NCI-H2107 treated with DMSO at 0.1 percent for 48 hours (cell line): ENCODE measurements around the gene FANCF.
A peak's percentile ranks its signal among the peaks of the same experiment; 100 is the strongest.
"Not testable (repeated sequence)": the region's sequence is repeated elsewhere in the genome, so short reads cannot be mapped to it uniquely, and the experiment has no call there.

Source experiments
- DNase-seq: peaks from one replicate; lab custom pipeline; 2025; ENCODE audit not compliant: unreplicated experiment; lab: John Stamatoyannopoulos, UW

FANCF gene

GRCh38 chr11:22625448-22626287 lies at the start of gene FANCF:
TSS of gene FANCF (minus strand) at chr11:22625823. CDS start at chr11:22625810, 13 bp downstream.
- DNase-seq, result peak; percentile 97

GRCh38 chr11:22674470-22675439 lies 49.1 kb upstream of the FANCF start:
- DNase-seq, result peak; percentile 36

GRCh38 chr11:22671751-22672150 lies 46.1 kb upstream of the FANCF start:
- no peak for DNase-seq

GRCh38 chr11:22670830-22671229 lies 45.2 kb upstream of the FANCF start:
- peak; percentile 37 for DNase-seq

- DNase-seq, result no peak
Measured at GRCh38 chr11:22669368-22669767, 43.7 kb upstream of the FANCF start.

- DNase-seq, result no peak
Measured at GRCh38 chr11:22668005-22668796, 42.6 kb upstream of the FANCF start.

- DNase-seq, result no peak
Measured at GRCh38 chr11:22666688-22667439, 41.2 kb upstream of the FANCF start.

GRCh38 chr11:22666325-22666687 lies 40.7 kb upstream of the FANCF start, which contains the start of gene GAS2:
TSS of gene GAS2 (plus strand) at chr11:22666611. CDS start at chr11:22674870, 8,259 bp downstream.
- DNase-seq, result no peak

GRCh38 chr11:22659783-22660182 lies 34.2 kb upstream of the FANCF start:
- no peak for DNase-seq

GRCh38 chr11:22657101-22657694 lies 31.6 kb upstream of the FANCF start:
- DNase-seq, result no peak

- DNase-seq, result no peak
Measured at GRCh38 chr11:22656130-22656529, 30.5 kb upstream of the FANCF start.

- not testable (repeated sequence) for DNase-seq
Measured at GRCh38 chr11:22652346-22652745, 26.7 kb upstream of the FANCF start.

GRCh38 chr11:22641559-22641958 lies 15.9 kb upstream of the FANCF start:
- no peak for DNase-seq

GRCh38 chr11:22640862-22641261 lies 15.2 kb upstream of the FANCF start:
- no peak for DNase-seq

- DNase-seq, result no peak
Measured at GRCh38 chr11:22635689-22636088, 10.1 kb upstream of the FANCF start.

GRCh38 chr11:22634897-22635629 lies 9.4 kb upstream of the FANCF start:
- DNase-seq, result no peak

- DNase-seq, result no peak
Measured at GRCh38 chr11:22633354-22633902, 7.8 kb upstream of the FANCF start.

GRCh38 chr11:22627421-22627820 lies 1.8 kb upstream of the FANCF start:
- no peak for DNase-seq
